Colonic mucosa (tissue), 4 donors: ENCODE results near the gene DNASE1L1. TPM values are rescaled to one million over a fixed set of nuclear protein-coding genes. Genes with fewer than 3 reads are reported as not detected.

ENCODE experiments used
- DNase-seq: peaks from one replicate; pipeline ENCODE4 v3.0.0-alpha.2; 2020
- H3K27ac ChIP-seq: fragments of 200-600 bp; one replicate; pipeline ENCODE4 v1.8.0; 2021
- H3K27me3 ChIP-seq: fragments of 200-600 bp; one replicate; pipeline ENCODE4 v1.8.0; 2021
- H3K36me3 ChIP-seq: fragments of 200-600 bp; one replicate; pipeline ENCODE4 v1.8.0; 2021
- H3K4me1 ChIP-seq: fragments of 200-600 bp; one replicate; pipeline ENCODE4 v1.8.0; 2021; ENCODE audit warnings: mild to moderate bottlenecking
- H3K4me3 ChIP-seq: fragments of 200-600 bp; one replicate; pipeline ENCODE4 v1.8.0; 2021
- H3K9ac ChIP-seq, 2 donors: one replicate each; pipeline ENCODE4 v1.7.0; 2013; ENCODE audit warnings: control low read depth in 2 of 2, low read depth in 2 of 2, low read length in 2 of 2
- H3K9me3 ChIP-seq: fragments of 200-600 bp; one replicate; pipeline ENCODE4 v1.8.0; 2021
- CTCF ChIP-seq: fragments of 200-600 bp; IDR thresholded peaks from one replicate; pipeline ENCODE4 v1.8.0; 2022; ENCODE audit warnings: antibody characterized with exemption, mild to moderate bottlenecking
- intact Hi-C: fragments of 100-400 bp; cut with DNase I; formaldehyde crosslinking; loops from one replicate; pipeline ENCODE4 v1.14.1; 2022
- total RNA-seq, 2 donors: library from RNA; stranded (reverse); fragmentation: NEBNext Ultra II Directional in 1 of 2; extraction: Animal tissue kit (Norgen Biotek cat#: 25700) in 1 of 2; gene quantifications; one replicate each; pipeline ENCODE4 v1.2.1, GENCODE V29; 2021
- donor health status: healthy.
- donor health status: DM: no; HTN: no; CAD: no.
- donor health status: DM: no; HTN: no; CAD: no.

The DNASE1L1 gene
- total RNA-seq, 2 donors from 2014 or later = 19.1 to 29.2 TPM

- DNase-seq = no peak
- no peak for TF ChIP-seq CTCF
- Histone ChIP-seq H3K9ac (no peak overlapping the region), H3K36me3 (no peaks in the 10 kb centered on the region), H3K27ac (no peak overlapping the region), H3K4me3 (no peak overlapping the region), H3K27me3 (no peaks in the 10 kb centered on the region), H3K9me3 (no peaks in the 10 kb centered on the region), H3K4me1 (no peaks in the 10 kb centered on the region)
- intact Hi-C loops = no loop called here
These were observed 26.2 kb upstream of the DNASE1L1 start for GRCh38 chrX:154435171-154435733.

- intact Hi-C loops = no loop called here
- DNase-seq = no peak
These were observed 25.5 kb upstream of the DNASE1L1 start for GRCh38 chrX:154434394-154435168.

GRCh38 chrX:154433605-154434004 lies 24.6 kb upstream of the DNASE1L1 start:
- Histone ChIP-seq H3K4me1 (no peaks in the 10 kb centered on the region), H3K9me3 (no peaks in the 10 kb centered on the region)
- intact Hi-C loops = no loop called here

More at GRCh38 chrX:154434394-154435168, 25.5 kb upstream of the DNASE1L1 start:
- H3K27ac ChIP-seq = no peak overlapping the region
- no peak overlapping the region for H3K4me3 ChIP-seq
- no peaks in the 10 kb centered on the region for H3K36me3 ChIP-seq
- no peaks in the 10 kb centered on the region for H3K27me3 ChIP-seq
- no peaks in the 10 kb centered on the region for H3K4me1 ChIP-seq
- no peaks in the 10 kb centered on the region for H3K9me3 ChIP-seq
- no peak overlapping the region for H3K9ac ChIP-seq
- no peak for TF ChIP-seq CTCF

GRCh38 chrX:154432210-154432609 lies 23.2 kb upstream of the DNASE1L1 start:
- no peaks in the 10 kb centered on the region for H3K4me1 ChIP-seq
- H3K27ac ChIP-seq = no peak overlapping the region

More at GRCh38 chrX:154433605-154434004, 24.6 kb upstream of the DNASE1L1 start:
- H3K36me3 ChIP-seq = no peaks in the 10 kb centered on the region
- H3K27ac ChIP-seq = no peak overlapping the region
- no peaks in the 10 kb centered on the region for H3K27me3 ChIP-seq
- DNase-seq = no peak
- no peak overlapping the region for H3K9ac ChIP-seq
- no peak overlapping the region for H3K4me3 ChIP-seq
- TF ChIP-seq CTCF = no peak

GRCh38 chrX:154431341-154431740 lies 22.3 kb upstream of the DNASE1L1 start:
- no peaks in the 10 kb centered on the region for H3K9me3 ChIP-seq
- H3K9ac ChIP-seq = no peak overlapping the region
- no peak overlapping the region for H3K27ac ChIP-seq
- no peaks in the 10 kb centered on the region for H3K36me3 ChIP-seq
- H3K4me3 ChIP-seq = no peak overlapping the region
- DNase-seq = no peak
- intact Hi-C loops = no loop called here
- no peaks in the 10 kb centered on the region for H3K27me3 ChIP-seq
- TF ChIP-seq CTCF = no peak
- no peaks in the 10 kb centered on the region for H3K4me1 ChIP-seq

More at GRCh38 chrX:154432210-154432609, 23.2 kb upstream of the DNASE1L1 start:
- Histone ChIP-seq H3K27me3 (no peaks in the 10 kb centered on the region), H3K4me3 (no peak overlapping the region), H3K9ac (no peak overlapping the region), H3K36me3 (no peaks in the 10 kb centered on the region), H3K9me3 (no peaks in the 10 kb centered on the region)
- no peak for TF ChIP-seq CTCF
- DNase-seq = no peak
- intact Hi-C loops = no loop called here
